HG03097 (cell line): ENCODE data around the gene MAPK14.
"Not testable (repeated sequence)": the region's sequence is repeated elsewhere in the genome, so short reads cannot be mapped to it uniquely, and the experiment has no call there.

ENCODE experiments used
- ATAC-seq: cut with Tn5 transposase; IDR thresholded peaks from one replicate; pipeline ENCODE4 v1.9.1; 2021; ENCODE audit not compliant: unreplicated experiment, low FRiP score

MAPK14 gene

DNA sequence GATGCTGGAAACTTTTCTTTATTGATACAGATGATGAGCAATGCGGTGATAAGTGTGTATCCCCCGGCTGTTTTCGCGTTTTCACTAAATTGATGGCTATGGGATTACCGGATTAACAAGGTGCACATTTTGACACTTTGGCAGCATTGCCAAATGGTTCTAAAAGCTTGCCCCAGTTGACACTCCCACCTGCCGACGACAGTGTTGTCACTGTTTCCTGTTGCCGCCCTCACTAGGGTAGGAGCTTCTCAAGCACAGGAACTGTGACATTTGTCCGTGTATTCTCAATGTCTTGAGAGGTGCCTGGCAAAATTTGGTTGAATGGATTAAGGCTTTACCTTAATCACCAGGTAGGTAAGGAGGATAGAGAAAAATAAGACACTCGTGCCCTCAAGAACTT, 92.9 kb downstream of the MAPK14 start:
- ATAC-seq, result no peak

DNA sequence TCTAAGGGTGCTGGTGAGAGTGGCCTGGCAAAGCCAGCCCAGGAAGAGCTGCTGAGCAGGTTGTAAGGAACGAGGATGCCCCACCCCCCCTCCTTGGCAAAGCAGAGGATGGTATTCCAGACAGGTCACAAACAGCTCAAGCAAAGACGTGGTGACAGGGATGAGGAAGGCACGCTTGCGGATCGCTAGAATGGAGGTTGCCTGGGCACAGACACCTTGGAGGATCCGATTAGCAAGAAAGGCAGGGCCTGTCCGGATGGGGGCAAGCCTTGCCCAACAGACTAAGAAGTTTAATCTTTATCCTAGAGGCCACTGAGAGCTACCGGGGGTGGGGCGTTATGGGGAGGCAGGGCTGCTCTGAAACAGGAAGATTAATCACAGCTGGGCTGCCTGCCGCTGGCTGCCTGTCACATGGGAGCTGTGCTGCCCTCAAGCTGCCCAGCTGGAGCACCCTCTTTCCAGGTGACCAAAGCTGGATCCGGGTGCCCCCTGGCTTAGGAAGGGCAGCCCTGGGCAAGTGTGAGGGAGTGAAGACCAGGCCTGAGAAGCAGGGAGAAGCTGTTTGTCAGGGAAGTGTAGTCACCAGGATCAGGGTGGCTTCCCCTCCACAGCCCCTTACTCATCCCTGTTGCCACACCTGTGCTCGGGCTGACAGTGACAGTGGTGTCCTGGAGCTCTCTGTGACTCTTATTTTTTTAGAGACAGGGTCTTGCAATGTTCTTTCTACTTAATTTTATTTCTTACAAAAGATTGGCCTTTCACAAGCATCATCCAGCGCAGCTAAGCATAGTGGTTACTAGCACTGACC, 93.6 kb downstream of the MAPK14 start:
- no peak for ATAC-seq

GRCh38 chr6:36121787-36122494, 94.3 kb downstream of the MAPK14 start:
- ATAC-seq, result no peak

DNA sequence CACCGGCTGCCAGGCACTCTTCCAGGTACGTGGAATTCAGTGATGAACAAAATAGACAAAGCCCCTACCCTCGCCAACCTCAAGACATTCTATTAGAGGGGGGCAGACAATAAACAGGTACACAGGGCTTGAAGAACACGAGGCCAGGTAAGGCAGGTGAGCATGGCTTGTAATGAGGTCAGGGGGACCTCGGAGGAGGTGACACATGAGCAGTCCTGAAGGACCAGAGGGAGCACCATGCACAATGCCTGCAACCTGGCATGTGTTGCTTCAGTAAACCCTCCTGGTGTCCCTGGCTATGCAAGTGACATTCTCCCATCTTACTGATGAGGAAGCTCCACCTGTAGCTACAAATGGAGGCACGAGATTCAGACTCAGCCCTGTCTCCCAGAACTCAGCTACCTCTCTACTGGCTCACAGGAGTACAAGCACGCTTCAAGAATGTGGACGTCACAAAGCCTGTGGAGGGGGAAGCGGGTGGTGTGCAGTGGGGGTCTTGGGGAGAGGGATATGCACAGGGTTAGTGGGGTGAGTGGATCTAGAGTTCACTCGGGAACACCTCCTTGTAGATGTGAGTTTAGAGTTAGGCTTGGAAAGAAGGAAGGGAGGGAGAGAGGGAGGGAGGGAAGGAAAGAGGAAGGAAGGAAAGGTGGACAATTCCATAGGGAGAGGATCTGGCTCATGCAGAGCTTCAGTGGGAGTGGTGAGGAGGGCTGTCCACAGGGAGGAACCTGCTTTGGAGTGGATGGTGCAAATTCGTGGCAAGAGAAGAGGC, 95.1 kb downstream of the MAPK14 start:
- ATAC-seq, result no peak

GRCh38 chr6:36123270-36124139, 95.9 kb downstream of the MAPK14 start:
- no peak for ATAC-seq

DNA sequence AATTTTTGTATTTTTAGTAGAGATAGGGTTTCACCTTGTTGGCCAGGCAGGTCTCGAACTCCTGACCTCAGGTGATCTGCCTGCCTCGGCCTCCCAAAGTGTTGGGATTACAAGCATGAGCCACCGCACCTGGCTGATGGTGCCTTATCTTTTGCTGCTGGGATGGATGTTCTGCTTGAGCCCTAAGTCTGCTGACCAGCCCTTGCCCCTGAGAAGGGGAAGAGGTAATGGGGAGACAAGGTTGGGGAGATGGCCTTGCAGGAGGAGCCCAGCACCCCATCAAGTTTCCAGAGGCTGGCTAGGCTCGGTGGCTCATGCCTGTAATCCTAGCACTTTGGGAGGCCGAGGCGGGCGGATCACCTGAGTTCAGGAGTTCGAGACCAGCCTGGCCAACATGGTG, 96.7 kb downstream of the MAPK14 start:
- not testable (repeated sequence) for ATAC-seq

DNA sequence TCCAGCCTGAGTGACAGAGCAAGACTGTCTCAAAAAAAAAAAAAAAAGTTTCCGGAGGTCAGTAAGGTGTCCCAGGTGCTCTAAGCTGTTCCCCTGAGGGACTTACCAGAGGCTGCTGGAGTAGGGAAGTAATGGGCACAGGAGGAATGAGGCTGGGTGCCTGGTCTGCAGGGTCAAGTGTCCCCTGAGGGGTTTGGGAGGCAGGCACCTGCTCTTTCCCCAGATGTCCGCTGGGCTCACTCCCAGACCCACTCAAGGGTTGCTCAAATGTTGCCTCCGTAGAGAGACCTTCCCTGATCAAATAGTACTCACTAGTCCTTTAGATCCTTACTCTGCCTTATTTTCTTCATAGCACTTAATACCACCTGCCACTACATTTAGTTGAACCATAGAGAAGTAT, 97.3 kb downstream of the MAPK14 start:
- ATAC-seq, result no peak

GRCh38 chr6:36125575-36125974, 98.0 kb downstream of the MAPK14 start:
- no peak for ATAC-seq

GRCh38 chr6:36126121-36126520, 98.5 kb downstream of the MAPK14 start:
- ATAC-seq, result no peak

- no peak for ATAC-seq
Measured at GRCh38 chr6:36126553-36127458, 99.2 kb downstream of the MAPK14 start.

DNA sequence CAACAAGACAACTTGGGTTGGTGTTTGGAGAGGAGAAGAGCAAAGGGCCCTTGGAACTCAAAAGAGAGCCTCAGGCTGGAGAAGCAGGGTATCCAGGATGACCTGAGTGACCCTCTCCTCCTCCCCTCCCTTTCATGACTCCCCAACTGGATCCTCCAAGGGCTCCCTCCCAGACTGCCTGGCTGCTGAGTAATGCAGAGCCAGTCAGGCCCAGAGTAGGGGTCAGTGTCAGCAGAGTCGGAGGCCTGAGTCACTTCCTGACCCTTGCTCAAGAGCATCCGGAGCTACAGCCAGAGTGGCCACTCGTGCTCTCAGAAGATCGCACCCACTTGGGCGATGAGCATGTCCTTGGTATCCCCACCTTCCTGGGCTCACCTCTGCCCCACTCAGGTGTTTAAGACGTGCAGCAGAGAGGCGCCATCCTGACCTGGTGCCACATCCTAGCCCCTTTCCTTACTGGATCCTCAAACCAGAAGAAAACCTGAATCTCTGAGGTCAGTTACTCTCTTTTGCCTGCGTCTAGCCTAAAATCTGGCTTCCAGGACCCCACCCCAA, 99.9 kb downstream of the MAPK14 start:
- ATAC-seq, result no peak

DNA sequence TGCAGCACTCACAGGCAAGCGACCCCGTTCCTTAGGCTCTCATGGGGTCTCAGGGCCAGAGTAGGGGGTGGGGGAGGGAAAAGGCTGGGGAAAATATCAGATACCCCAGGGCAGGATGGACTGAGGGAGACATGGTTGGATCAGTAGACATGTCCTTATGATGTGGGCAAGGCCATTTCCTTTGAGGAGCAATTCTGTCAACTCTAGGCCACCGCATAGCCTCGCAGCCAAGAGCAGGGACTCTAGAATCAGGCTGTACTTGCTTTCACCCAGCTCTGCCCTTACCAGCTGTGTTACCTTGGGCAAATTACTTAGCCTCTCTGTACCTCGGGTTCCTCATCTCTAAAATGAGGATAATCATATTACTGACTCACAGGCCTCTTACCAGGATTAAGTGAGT, 100.5 kb downstream of the MAPK14 start:
- ATAC-seq, result no peak

DNA sequence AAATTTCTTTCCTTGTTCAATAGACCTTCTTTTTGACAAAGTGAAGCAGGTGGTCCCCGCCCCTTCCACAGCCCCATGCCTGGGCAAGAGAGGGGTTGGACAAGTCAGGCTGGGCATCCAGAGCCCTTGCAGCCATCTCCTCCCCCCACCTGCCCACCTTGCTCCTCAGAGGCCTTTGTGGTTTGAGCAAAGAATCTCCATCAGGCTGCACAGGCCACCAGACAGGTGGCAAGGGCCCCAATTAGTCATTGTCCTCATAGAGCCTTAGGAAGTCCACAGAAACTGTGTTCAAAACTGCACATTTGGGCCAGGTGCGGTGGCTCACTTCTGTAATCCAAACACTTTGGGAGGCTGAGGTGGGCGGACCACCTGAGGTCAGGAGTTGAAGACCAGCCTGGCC, 101.2 kb downstream of the MAPK14 start:
- ATAC-seq, result no peak

GRCh38 chr6:36129334-36129733, 101.7 kb downstream of the MAPK14 start:
- not testable (repeated sequence) for ATAC-seq

GRCh38 chr6:36129941-36130666, 102.5 kb downstream of the MAPK14 start, which contains the start of gene MAPK13:
Gene MAPK13 (plus strand): TSS chr6:36130513. CDS start chr6:36130583, 70 bp downstream.
- ATAC-seq, result no peak

DNA sequence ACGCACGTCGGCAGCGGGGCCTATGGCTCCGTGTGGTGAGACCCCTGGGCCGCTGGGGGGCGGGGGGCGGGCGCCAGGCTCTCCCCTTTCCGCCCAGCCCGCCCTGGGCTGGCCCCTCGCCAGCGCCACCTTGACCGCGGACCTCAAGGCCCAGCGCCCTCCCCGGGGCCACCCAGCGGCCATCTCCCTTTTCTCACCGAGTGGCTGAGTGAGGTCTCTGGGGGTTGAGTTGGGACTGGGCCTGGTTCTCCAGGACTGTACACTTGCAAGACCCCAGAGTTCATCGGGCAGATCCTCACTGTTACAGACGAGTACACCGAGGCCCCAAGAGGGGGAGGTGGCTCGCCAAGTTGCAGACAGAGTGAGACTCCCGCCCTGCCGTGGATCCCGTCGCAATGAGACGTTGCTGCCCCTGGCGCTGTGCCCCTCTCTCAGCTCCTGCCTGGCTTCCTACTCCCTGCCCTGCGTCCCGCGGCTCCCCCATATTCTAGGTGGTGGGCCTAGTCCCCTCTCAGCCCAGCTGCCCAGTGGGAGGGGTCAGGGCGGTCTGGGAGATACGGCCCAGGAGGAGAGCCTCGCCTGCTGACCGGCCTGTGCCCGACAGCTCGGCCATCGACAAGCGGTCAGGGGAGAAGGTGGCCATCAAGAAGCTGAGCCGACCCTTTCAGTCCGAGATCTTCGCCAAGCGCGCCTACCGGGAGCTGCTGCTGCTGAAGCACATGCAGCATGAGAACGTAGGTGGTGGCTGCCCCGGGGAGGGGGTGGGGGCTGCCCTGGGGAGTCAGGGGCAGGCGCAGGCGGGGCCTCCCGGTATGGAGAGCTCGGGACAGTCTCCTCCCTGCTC, 103.3 kb downstream of the MAPK14 start:
- no peak for ATAC-seq

GRCh38 chr6:36131511-36132245, 104.1 kb downstream of the MAPK14 start:
- peak; percentile 87 for ATAC-seq
